ENCODE measurements around the gene ATP5PD. TPM values are rescaled to one million over a fixed set of nuclear protein-coding genes. Genes with fewer than 3 reads are reported as not detected.

ATP5PD gene
- polyA plus RNA-seq, 1 donor (not counting 4 experiments of a cell fraction or from before 2014, with no cell fraction given): 276 TPM

GRCh38 chr17:75078284-75079022 is 31.7 kb upstream of the ATP5PD start:
- H4K20me1 ChIP-seq (ENCODE audit: control insufficient read depth, extremely low read depth, insufficient read depth, low read length): no peaks in the 10 kb centered on the region
- peak overlapping the region in 1 of 3 experiments; percentile 7 for H3K4me3 ChIP-seq (ENCODE audit: control insufficient read depth in 2 of 3, extremely low read depth in 1 of 3, insufficient read depth in 2 of 3, low read depth in 1 of 3, low read length in 3 of 3)
- no peaks in the 10 kb centered on the region for H3K9me3 ChIP-seq (ENCODE audit: control insufficient read depth, low read depth, low read length)
- H2AFZ ChIP-seq (ENCODE audit: control insufficient read depth, low read length): peak overlapping the region; percentile 75
- peak overlapping the region; percentile 64 for H3K9ac ChIP-seq (ENCODE audit: control insufficient read depth, extremely low read depth, insufficient read depth, low read length)
- no peaks in the 10 kb centered on the region for H3K27me3 ChIP-seq (ENCODE audit: control insufficient read depth, extremely low read depth, insufficient read depth, low read length)
- DNase-seq (ENCODE audit: low read depth, low spot score): no peak
- peak; percentile 75 for FAIRE-seq
- H3K36me3 ChIP-seq (ENCODE audit: control insufficient read depth in 2 of 2, extremely low read depth in 1 of 2, insufficient read depth in 2 of 2, low read length in 2 of 2): no peaks in the 10 kb centered on the region
- no peak for TF ChIP-seq EZH2 (IDR thresholded peaks at IDR 0.05; ENCODE audit: low read length)
- TF ChIP-seq, protein P1, sequence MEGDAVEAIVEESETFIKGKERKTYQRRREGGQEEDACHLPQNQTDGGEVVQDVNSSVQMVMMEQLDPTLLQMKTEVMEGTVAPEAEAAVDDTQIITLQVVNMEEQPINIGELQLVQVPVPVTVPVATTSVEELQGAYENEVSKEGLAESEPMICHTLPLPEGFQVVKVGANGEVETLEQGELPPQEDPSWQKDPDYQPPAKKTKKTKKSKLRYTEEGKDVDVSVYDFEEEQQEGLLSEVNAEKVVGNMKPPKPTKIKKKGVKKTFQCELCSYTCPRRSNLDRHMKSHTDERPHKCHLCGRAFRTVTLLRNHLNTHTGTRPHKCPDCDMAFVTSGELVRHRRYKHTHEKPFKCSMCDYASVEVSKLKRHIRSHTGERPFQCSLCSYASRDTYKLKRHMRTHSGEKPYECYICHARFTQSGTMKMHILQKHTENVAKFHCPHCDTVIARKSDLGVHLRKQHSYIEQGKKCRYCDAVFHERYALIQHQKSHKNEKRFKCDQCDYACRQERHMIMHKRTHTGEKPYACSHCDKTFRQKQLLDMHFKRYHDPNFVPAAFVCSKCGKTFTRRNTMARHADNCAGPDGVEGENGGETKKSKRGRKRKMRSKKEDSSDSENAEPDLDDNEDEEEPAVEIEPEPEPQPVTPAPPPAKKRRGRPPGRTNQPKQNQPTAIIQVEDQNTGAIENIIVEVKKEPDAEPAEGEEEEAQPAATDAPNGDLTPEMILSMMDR (optimal IDR thresholded peaks at IDR 0.05 in 1 of 3, IDR thresholded peaks at IDR 0.05 in 1 of 3, conservative IDR thresholded peaks at IDR 0.05 in 1 of 3; ENCODE audit: extremely low read depth in 1 of 3, insufficient read depth in 2 of 3, low read length in 3 of 3): no peak
- peaks cover 23% of the 10 kb centered on the region for H3K4me1 ChIP-seq (ENCODE audit: control insufficient read depth, extremely low read depth, insufficient read depth, low read length)
- peak overlapping the region; percentile 43 for H3K27ac ChIP-seq (ENCODE audit: control insufficient read depth, insufficient read depth, low read length)
- H3K9me1 ChIP-seq (ENCODE audit: control insufficient read depth, extremely low read depth, insufficient read depth, low read length): no peaks in the 10 kb centered on the region
- H3K79me2 ChIP-seq (ENCODE audit: control insufficient read depth, insufficient read depth, low read length): no peaks in the 10 kb centered on the region
- dilution Hi-C loops (cut with MboI; ENCODE audit: extremely low pct_ligation_motif_present, low sequenced_read_pairs): no loop called here
- H3K4me2 ChIP-seq (ENCODE audit: control insufficient read depth, extremely low read depth, insufficient read depth, low read depth, low read length): peak overlapping the region; percentile 58

GRCh38 chr17:75077496-75078283 is 30.9 kb upstream of the ATP5PD start:
- no peak for FAIRE-seq
- H2AFZ ChIP-seq (ENCODE audit: control insufficient read depth, low read length): peak overlapping the region; percentile 46
- H3K27ac ChIP-seq (ENCODE audit: control insufficient read depth, insufficient read depth, low read length): no peak overlapping the region

More at GRCh38 chr17:75077496-75078283, 30.9 kb upstream of the ATP5PD start:
- no peaks in the 10 kb centered on the region for H4K20me1 ChIP-seq (ENCODE audit: control insufficient read depth, extremely low read depth, insufficient read depth, low read length)
- H3K4me2 ChIP-seq (ENCODE audit: control insufficient read depth, extremely low read depth, insufficient read depth, low read depth, low read length): peak overlapping the region; percentile 58
- H3K27me3 ChIP-seq (ENCODE audit: control insufficient read depth, extremely low read depth, insufficient read depth, low read length): no peaks in the 10 kb centered on the region
- no peaks in the 10 kb centered on the region for H3K9me1 ChIP-seq (ENCODE audit: control insufficient read depth, extremely low read depth, insufficient read depth, low read length)
- H3K79me2 ChIP-seq (ENCODE audit: control insufficient read depth, insufficient read depth, low read length): no peaks in the 10 kb centered on the region
- DNase-seq (ENCODE audit: low read depth, low spot score): no peak
- H3K4me1 ChIP-seq (ENCODE audit: control insufficient read depth, extremely low read depth, insufficient read depth, low read length): peaks cover 23% of the 10 kb centered on the region
- no peaks in the 10 kb centered on the region for H3K9me3 ChIP-seq (ENCODE audit: control insufficient read depth, low read depth, low read length)
- dilution Hi-C loops (cut with MboI; ENCODE audit: extremely low pct_ligation_motif_present, low sequenced_read_pairs): no loop called here
- H3K9ac ChIP-seq (ENCODE audit: control insufficient read depth, extremely low read depth, insufficient read depth, low read length): no peak overlapping the region
- H3K36me3 ChIP-seq (ENCODE audit: control insufficient read depth in 2 of 2, extremely low read depth in 1 of 2, insufficient read depth in 2 of 2, low read length in 2 of 2): no peaks in the 10 kb centered on the region
- H3K4me3 ChIP-seq (ENCODE audit: control insufficient read depth in 2 of 3, extremely low read depth in 1 of 3, insufficient read depth in 2 of 3, low read depth in 1 of 3, low read length in 3 of 3): no peak overlapping the region
- TF ChIP-seq EZH2 (IDR thresholded peaks at IDR 0.05; ENCODE audit: low read length): no peak
- TF ChIP-seq, protein P1 (optimal IDR thresholded peaks at IDR 0.05 in 1 of 3, IDR thresholded peaks at IDR 0.05 in 1 of 3, conservative IDR thresholded peaks at IDR 0.05 in 1 of 3; ENCODE audit: extremely low read depth in 1 of 3, insufficient read depth in 2 of 3, low read length in 3 of 3): peak in 1 of 3 experiments; percentile 1

Measured in keratinocyte (primary cell).